Measurements from ENCODE around the gene JAZF1.

DNA sequence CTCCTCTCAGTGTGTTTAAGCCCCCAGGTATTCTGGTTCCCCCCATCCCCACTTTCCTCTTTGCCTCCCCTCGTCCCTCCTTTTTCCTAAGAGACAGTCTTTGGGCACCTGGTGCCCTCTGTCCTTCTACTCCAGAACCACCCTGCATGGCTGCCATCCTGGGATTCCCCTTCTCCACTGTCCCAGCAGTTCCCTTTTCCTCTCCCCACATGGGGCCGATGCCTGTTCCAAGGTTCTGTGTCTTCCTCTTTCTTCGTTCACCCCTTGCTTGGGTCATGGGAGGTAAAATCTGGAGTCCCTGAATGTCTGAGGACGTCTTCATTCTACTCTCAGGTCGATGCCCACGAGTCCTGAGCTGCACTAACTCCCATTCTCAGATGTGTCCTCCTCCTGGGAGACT, 319.8 kb downstream of the JAZF1 start:
- TF ChIP-seq, protein P1, sequence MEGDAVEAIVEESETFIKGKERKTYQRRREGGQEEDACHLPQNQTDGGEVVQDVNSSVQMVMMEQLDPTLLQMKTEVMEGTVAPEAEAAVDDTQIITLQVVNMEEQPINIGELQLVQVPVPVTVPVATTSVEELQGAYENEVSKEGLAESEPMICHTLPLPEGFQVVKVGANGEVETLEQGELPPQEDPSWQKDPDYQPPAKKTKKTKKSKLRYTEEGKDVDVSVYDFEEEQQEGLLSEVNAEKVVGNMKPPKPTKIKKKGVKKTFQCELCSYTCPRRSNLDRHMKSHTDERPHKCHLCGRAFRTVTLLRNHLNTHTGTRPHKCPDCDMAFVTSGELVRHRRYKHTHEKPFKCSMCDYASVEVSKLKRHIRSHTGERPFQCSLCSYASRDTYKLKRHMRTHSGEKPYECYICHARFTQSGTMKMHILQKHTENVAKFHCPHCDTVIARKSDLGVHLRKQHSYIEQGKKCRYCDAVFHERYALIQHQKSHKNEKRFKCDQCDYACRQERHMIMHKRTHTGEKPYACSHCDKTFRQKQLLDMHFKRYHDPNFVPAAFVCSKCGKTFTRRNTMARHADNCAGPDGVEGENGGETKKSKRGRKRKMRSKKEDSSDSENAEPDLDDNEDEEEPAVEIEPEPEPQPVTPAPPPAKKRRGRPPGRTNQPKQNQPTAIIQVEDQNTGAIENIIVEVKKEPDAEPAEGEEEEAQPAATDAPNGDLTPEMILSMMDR (IDR thresholded peaks at IDR 0.05): no peak
- TF ChIP-seq EP300 (IDR thresholded peaks at IDR 0.05): no peak
